ENCODE measurements around the gene LST1.

DNA sequence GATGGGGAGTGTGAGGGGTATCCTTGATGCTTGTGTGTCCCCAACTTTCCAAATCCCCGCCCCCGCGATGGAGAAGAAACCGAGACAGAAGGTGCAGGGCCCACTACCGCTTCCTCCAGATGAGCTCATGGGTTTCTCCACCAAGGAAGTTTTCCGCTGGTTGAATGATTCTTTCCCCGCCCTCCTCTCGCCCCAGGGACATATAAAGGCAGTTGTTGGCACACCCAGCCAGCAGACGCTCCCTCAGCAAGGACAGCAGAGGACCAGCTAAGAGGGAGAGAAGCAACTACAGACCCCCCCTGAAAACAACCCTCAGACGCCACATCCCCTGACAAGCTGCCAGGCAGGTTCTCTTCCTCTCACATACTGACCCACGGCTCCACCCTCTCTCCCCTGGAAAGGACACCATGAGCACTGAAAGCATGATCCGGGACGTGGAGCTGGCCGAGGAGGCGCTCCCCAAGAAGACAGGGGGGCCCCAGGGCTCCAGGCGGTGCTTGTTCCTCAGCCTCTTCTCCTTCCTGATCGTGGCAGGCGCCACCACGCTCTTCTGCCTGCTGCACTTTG is 10.7 kb upstream of the LST1 start, which contains the start of gene TNF:
- TF ChIP-seq POLR2A (IDR thresholded peaks at IDR 0.05; ENCODE audit: low read length) (peak; percentile 40), GATA1 (IDR thresholded peaks at IDR 0.05; ENCODE audit: low read depth, low read length) (no peak)

Measured in erythroblast (primary cell).